Cardiac septum (tissue), 1 donor: ENCODE results near the gene JAG2. TPM values are rescaled to one million over a fixed set of nuclear protein-coding genes. Genes with fewer than 3 reads are reported as not detected.
A peak's percentile ranks its signal among the peaks of the same experiment; 100 is the strongest.
"Not testable (repeated sequence)": the region's sequence is repeated elsewhere in the genome, so short reads cannot be mapped to it uniquely, and the experiment has no call there.

Source experiments
- DNase-seq: peaks from one replicate; pipeline ENCODE4 v3.0.0-alpha.2; 2020; ENCODE audit warnings: low spot score
- intact Hi-C: fragments of 100-400 bp; cut with DNase I; formaldehyde crosslinking; loops from one replicate; pipeline ENCODE4 v1.14.0; 2022
- total RNA-seq: library from RNA; stranded (reverse); fragmentation: NEBNext Ultra II Directional; extraction: Animal tissue kit (Norgen Biotek cat#: 25700); gene quantifications from one replicate; pipeline ENCODE4 v1.2.1, GENCODE V29; 2021
- donor health status: DM: no; HTN: no; CAD: no.

Gene JAG2
- total RNA-seq, 1 donor from 2014 or later = 36.7 TPM

DNA sequence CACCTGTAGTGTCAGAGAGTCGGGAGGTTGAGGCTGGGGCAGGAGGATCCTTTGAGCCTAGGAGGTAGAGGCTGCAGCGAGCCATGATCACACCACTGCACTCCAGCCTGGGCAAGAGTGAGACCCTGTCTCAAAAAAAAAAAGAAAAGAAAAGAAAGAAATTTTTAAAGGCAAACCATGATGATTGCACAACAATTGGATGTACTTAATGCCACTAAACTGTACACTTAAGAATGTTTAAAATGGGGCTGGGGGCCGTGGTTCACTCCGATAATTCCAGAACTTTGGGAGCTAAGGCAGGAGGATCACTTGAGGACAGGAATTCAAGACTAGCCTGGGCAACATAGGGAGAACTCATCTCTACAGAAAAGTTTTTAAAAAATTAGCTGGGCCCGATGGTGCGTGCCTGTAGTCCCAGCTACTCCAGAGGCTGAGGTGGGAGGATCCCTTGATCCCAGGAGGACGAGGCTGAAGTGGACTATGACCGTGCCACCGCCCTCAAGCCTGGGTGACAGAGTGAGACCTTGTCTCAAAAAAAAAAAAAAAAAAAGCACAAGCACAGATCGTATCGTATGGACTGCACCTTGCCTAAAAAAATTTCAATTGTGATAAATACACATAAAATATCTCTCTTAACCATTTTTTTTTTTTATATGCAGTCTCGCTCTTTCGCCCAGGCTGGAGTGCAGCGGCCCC, 32.7 kb downstream of the JAG2 start:
- intact Hi-C loops = no loop called here
- DNase-seq = no peak

- DNase-seq = no peak
- intact Hi-C loops = no loop called here
Measured at GRCh38 chr14:105132921-105133654, 35.5 kb downstream of the JAG2 start.

- intact Hi-C loops = no loop called here
- no peak for DNase-seq
Measured at GRCh38 chr14:105131241-105131640, 37.3 kb downstream of the JAG2 start.

- intact Hi-C loops = no loop called here
Measured at GRCh38 chr14:105128059-105128458, 40.5 kb downstream of the JAG2 start.

DNA sequence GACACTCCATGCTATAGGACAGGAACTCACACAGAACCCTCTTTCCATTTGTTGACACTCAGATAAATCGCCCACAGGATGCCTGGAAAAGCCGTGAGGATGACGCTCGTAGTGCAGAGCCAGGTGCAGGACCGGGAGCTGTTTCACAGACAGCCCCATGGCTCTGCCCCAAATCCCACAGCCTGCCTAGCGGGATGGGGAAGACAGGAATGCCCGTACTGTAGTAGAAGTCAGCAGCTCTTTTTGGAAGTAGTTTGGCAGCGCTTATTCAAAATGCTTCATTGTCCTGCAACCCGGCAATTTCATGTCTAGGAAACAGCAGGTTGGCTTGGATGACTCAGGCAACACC, 41.6 kb downstream of the JAG2 start:
- peak; percentile 38 for DNase-seq
- intact Hi-C loops = no loop called here

More at GRCh38 chr14:105128059-105128458, 40.5 kb downstream of the JAG2 start:
- no peak for DNase-seq

- peak; percentile 51 for DNase-seq
- intact Hi-C loops = no loop called here
Measured at GRCh38 chr14:105126126-105126980, 42.2 kb downstream of the JAG2 start.

- intact Hi-C loops = no loop called here
- peak; percentile 3 for DNase-seq
Measured at GRCh38 chr14:105124823-105125222, 43.8 kb downstream of the JAG2 start.

- DNase-seq = peak; percentile 46
Measured at GRCh38 chr14:105123981-105124765, 44.4 kb downstream of the JAG2 start.

DNA sequence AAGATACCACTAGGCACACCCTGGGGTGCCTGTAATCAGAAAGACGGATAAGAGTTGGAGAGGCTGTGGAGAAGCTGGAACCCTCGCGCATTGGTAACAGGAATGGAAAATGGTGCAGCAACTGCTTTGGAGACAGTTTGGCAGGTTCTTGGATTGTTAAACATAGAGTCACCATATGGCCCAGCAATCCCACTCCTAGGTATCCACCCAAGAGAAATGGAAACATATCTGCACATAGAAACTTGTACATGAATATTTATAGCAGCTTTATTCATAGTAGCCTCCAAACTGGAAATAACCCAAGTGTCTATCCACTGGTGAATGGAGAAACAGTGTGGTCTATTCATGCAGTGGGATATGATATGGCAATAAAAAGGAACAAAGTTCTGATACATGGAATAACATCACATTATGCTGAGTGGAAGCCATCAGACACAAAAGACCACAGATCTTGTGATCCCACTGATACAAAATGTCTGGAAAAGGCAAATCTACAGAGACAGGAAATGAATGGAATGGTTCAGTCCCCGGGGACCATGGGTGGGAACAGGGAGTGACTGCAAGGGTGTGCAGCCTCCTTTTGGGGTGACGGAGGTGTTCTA, 45.4 kb downstream of the JAG2 start:
- intact Hi-C loops = no loop called here
- DNase-seq = peak; percentile 54

More at GRCh38 chr14:105123981-105124765, 44.4 kb downstream of the JAG2 start:
- intact Hi-C loops = no loop called here

- intact Hi-C loops = no loop called here
- DNase-seq = peak; percentile 0
Measured at GRCh38 chr14:105120056-105120455, 48.5 kb downstream of the JAG2 start.

GRCh38 chr14:105119408-105120025, 49.1 kb downstream of the JAG2 start:
- DNase-seq = peak; percentile 46
- intact Hi-C loops = no loop called here

DNA sequence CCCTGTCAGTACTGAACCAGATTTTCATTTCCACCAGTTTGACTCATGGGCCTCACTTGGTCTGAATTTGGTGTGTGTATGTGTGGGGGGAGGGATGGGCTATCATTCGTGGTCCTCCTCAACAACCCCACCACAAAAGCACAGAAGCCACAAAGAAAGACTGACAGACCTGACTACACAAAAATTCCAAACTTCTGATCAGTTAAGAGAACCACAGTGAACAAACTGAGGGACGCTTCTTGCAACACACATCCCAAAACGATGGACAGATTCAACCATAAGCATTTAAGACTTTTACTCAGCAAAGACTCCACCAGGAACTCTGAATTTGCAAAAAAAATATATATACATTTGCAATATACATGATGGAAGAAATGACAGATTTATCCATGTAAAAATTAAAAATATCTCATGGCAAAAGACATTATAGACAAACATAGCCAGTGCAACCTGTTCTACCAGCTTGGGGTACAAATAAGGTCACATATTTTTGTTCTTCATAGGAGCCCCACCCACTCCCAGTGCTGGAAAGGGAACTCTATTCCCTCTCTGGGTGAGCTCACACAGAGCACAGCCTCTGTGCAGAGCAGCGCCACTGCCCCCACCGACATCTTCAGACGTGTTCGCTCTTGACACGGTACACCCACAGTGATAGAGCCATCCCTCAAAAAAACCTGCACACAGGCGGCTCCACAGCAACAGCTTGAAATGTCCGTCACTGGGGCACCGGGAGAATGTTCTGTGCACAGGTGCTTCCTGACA, 49.7 kb downstream of the JAG2 start:
- intact Hi-C loops = no loop called here
- peak; percentile 46 for DNase-seq

GRCh38 chr14:105117710-105118385, 50.7 kb downstream of the JAG2 start:
- peak; percentile 47 for DNase-seq
- intact Hi-C loops = no loop called here

DNA sequence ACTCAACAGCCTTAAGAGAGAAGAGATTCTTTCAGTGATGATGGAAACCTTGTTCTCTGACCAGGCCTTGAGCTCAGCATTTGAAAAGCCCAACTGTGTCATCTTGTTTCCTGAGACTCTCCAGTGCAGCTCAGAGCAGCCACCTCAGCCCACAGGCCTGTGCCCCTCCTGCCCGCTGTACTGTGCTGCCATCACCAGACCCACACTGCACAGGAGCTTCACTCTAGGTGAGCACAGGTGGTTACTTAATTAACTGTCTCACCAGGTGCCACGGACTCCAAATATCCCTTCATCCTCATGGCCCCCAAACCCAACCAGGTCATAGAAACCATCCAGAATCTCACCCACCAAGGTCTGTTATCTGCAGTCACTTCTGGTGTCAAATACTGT, 51.3 kb downstream of the JAG2 start:
- intact Hi-C loops = no loop called here
- peak; percentile 19 for DNase-seq

GRCh38 chr14:105116451-105117256, 51.9 kb downstream of the JAG2 start:
- DNase-seq = peak; percentile 20

DNA sequence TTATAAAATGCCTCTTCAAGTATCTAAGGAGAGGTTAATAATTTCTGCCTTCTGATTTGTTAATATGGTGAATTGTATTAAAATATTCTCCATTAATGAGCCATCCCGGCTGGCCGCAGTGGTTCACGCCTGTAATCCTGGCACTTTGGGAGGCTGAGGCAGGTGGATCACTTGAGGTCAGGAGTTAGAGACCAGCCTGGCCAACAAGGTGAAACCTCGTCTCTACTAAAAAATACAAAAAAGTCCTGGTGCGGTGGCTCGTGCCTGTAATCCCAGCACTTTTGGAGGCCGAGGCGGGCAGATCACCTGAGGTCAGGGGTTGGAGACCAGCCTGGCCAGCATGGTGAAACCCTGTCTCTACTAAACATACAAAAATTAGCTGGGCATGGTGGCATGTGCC, 59.3 kb downstream of the JAG2 start:
- DNase-seq, intact Hi-C loops: not testable (repeated sequence)

More at GRCh38 chr14:105116451-105117256, 51.9 kb downstream of the JAG2 start:
- intact Hi-C loops = no loop called here

- no peak for DNase-seq
- intact Hi-C loops = no loop called here
Measured at GRCh38 chr14:105108516-105108864, 60.1 kb downstream of the JAG2 start.
